Mammary microvascular endothelial cell (primary cell): ENCODE results near the gene TSSK1B. TPM values are rescaled to one million over a fixed set of nuclear protein-coding genes. Genes with fewer than 3 reads are reported as not detected.

Source experiments
- total RNA-seq: library from RNA; depleted of rRNA; stranded (reverse); fragments of >200 nt; gene quantifications from 2 replicates; pipeline ENCODE4 v1.2.3, GENCODE V29; 2015

TSSK1B gene
- total RNA-seq: not detected in 2 replicates

DNA sequence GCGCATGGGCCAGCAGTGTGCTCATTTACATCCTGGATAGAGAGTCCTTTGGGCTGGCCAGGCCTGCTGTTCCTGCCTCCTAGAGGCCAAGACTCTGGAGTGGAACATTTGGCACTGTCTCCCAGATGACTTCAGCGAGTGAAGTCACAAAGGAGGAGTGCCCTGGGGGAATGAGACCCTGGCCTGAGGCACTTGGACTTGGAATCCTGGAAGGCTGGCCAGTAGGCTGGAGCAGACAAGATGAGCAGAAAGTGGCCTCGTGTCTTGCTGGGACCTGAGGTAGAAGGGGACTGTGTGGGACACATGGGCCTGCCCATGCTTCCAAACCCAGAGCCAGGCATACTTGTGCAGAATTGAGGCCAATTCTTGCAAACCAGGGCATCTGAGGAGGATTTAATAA is at the start of gene TSSK1B:
TSSK1B (minus strand) TSS at position 101 of the 400 bp plus-strand sequence. CDS start 150 bp downstream, outside the sequence.

Other genes with a start within 250 kb of the TSSK1B start
- gene MCC, start 53.5 kb upstream of the TSSK1B start, total RNA-seq: 23.8 and 24.0 TPM in 2 replicates
- 15.5 and 16.7 TPM in 2 replicates for gene YTHDC2, start 78.7 kb upstream of the TSSK1B start, total RNA-seq